ENCODE results near the gene ZFHX3.

DNA sequence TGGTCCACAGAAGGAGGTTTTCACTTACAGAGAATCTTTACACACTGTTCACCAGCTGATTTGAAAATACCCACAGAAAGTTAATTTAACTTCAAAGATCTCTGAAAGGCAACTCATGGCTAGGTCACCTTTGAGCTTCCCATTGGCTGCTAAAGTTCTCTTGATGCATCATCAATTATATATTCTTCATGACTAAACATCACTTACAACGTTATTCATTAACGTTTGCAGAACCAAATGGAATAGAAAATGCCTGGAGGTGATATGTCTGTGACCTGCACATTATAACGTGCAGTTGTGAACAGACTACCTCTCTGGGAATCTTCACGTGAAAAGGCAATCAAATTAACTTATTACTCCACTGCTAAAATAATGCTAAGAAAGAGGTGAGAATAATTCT is 238.5 kb downstream of the ZFHX3 start:
- TF ChIP-seq POLR2A (IDR thresholded peaks at IDR 0.05) (no peak), POLR2AphosphoS5 (IDR thresholded peaks at IDR 0.05) (no peak)
- TF ChIP-seq, protein P1, sequence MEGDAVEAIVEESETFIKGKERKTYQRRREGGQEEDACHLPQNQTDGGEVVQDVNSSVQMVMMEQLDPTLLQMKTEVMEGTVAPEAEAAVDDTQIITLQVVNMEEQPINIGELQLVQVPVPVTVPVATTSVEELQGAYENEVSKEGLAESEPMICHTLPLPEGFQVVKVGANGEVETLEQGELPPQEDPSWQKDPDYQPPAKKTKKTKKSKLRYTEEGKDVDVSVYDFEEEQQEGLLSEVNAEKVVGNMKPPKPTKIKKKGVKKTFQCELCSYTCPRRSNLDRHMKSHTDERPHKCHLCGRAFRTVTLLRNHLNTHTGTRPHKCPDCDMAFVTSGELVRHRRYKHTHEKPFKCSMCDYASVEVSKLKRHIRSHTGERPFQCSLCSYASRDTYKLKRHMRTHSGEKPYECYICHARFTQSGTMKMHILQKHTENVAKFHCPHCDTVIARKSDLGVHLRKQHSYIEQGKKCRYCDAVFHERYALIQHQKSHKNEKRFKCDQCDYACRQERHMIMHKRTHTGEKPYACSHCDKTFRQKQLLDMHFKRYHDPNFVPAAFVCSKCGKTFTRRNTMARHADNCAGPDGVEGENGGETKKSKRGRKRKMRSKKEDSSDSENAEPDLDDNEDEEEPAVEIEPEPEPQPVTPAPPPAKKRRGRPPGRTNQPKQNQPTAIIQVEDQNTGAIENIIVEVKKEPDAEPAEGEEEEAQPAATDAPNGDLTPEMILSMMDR (IDR thresholded peaks at IDR 0.05 in 8 of 11, conservative IDR thresholded peaks at IDR 0.05 in 3 of 11): no peak
